ENCODE data around the gene USP48. TPM values are rescaled to one million over a fixed set of nuclear protein-coding genes. Genes with fewer than 3 reads are reported as not detected.

The USP48 gene, protein sequence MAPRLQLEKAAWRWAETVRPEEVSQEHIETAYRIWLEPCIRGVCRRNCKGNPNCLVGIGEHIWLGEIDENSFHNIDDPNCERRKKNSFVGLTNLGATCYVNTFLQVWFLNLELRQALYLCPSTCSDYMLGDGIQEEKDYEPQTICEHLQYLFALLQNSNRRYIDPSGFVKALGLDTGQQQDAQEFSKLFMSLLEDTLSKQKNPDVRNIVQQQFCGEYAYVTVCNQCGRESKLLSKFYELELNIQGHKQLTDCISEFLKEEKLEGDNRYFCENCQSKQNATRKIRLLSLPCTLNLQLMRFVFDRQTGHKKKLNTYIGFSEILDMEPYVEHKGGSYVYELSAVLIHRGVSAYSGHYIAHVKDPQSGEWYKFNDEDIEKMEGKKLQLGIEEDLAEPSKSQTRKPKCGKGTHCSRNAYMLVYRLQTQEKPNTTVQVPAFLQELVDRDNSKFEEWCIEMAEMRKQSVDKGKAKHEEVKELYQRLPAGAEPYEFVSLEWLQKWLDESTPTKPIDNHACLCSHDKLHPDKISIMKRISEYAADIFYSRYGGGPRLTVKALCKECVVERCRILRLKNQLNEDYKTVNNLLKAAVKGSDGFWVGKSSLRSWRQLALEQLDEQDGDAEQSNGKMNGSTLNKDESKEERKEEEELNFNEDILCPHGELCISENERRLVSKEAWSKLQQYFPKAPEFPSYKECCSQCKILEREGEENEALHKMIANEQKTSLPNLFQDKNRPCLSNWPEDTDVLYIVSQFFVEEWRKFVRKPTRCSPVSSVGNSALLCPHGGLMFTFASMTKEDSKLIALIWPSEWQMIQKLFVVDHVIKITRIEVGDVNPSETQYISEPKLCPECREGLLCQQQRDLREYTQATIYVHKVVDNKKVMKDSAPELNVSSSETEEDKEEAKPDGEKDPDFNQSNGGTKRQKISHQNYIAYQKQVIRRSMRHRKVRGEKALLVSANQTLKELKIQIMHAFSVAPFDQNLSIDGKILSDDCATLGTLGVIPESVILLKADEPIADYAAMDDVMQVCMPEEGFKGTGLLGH
- 14.1 to 18.8 TPM (median 16.2 TPM) in 5 replicates for total RNA-seq (2022; extraction: Qiagen RNA extraction)

DNA sequence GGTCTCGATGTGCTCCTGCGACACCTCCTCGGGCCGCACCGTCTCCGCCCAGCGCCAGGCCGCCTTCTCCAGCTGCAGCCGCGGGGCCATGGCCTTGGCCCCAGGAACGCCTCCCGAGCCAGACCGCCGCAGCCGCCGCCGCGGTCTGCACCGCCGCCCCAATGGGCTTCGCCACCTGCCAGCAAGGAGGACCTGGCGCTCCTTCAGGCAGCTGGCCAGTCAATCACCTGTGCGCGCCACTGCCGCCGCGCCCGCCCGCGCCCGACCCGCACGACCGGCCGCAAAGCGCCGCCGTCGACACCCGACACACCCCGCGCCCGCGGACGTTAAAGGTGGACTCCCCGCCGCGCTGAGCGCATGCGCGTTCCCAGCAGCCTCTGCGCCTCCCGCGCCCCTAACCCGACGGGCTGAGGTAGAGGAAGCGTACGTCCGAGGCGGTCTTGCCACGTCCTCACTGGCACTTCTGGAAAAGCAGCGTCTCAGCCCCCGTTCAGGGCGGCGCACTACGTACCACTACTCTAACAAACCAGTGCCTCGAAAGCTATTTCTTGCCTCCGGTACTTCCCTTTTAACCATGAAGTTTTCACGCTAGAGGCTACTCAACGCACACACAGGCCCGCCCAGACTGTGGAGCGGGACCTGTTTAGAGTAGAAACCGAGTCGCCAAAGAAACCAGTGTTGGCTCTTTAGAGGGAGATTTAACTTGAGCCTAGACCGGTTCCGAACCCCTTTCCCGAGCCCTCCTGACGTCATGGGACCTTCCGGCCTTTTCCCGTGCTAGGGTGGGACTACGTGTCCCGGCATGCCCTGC is at the start of gene USP48:
Gene USP48 (minus strand): TSS at position 282 of the 811 bp plus-strand sequence. CDS start 192 bp downstream, at position 90.

DNA sequence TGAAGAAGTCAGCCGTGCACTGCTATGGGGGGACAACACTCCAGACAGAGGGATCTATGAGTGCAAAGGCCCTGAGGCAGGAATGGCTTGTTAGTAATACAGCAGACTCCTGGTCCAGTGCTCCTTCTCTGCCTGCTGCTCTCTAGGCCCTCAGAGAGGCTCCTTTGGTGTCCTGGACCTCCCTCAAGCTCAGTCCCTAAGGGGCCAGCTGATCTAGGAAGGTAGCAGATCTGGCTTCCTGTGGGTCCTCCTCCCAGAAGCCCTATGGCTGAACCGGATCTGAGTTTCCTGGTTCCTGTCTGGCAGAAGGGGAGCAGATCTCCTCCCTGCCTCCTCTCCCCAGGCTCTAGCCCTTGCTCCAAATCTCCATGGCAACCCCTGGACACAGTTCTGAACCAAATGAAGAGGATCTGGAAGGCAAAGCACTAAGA is 28.9 kb upstream of the USP48 start, which contains the start of gene LDLRAD2:
Gene LDLRAD2 (plus strand): TSS at position 391 of the 431 bp plus-strand sequence. CDS start 187 bp downstream, outside the sequence.

DNA sequence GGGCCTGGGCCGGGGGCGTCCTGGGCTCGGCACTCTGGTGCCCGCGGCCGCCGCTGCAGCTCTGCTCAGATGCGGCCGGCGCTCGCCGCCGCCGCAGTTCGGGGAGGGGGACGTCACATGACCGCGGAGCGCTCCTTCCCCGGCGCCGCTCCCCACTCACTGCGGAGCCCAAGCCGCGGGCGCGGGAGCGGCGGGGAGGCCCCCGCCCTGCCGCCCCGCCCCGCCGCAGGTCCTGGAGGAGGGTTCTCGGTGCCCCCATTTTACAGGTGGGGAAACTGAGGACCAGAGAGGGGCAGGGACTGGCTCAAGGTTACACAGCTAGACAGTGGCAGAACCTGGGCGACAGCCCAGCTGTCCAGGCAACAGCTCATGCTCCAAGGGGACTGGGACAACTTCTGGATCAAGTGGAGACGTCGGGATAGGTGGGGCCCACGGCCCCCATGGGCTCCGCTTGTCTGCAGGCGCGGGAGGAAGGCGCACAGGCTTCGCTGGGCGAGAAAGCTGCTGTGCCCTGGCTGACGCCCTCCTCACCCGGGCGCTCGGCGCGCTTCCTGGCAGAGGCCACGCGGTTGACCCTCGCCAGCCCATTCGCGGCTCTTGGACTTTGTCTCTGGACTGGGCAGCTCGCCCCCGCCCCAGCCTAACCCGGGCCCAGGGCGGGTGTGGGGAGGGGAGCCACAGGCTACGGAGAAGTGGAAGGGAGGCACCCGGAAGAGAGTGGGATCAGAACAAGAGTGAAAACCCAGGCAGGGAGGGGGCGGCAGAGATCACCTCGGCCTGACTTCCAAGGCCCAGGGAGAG is 113.5 kb downstream of the USP48 start, which contains the start of gene RAP1GAP:
Gene RAP1GAP (minus strand): TSS at position 100 of the 801 bp plus-strand sequence. CDS start 49,325 bp downstream, outside the sequence.

Other genes starting within 250 kb of the USP48 start
- gene RAP1GAP, start 113.8 kb downstream of the USP48 start, total RNA-seq (2022; extraction: Qiagen RNA extraction) = 8.3 to 10.5 TPM (median 9.7 TPM) in 5 replicates
- gene LDLRAD2, start 29.1 kb upstream of the USP48 start, total RNA-seq (2022; extraction: Qiagen RNA extraction) = 0.08 to 0.14 TPM (median 0.13 TPM) in 4 of 5 replicates, not detected in the other
- 59.8 to 82.6 TPM (median 72.9 TPM) in 5 replicates for gene HSPG2, start 154.2 kb upstream of the USP48 start, total RNA-seq (2022; extraction: Qiagen RNA extraction)
- gene CELA3B, start 193.9 kb upstream of the USP48 start, total RNA-seq (2022; extraction: Qiagen RNA extraction) = not detected in 5 replicates
- gene CELA3A, start 218.5 kb upstream of the USP48 start, total RNA-seq (2022; extraction: Qiagen RNA extraction) = not detected in 5 replicates